ENCODE results near the gene CRB3. TPM values are rescaled to one million over a fixed set of nuclear protein-coding genes. Genes with fewer than 3 reads are reported as not detected.

CRB3 gene
- total and polyA plus RNA-seq, 2 experiments from 2014 or later = 11.8 to 44.4 TPM

GRCh38 chr19:6431891-6432290 is 32.2 kb upstream of the CRB3 start:
- Histone ChIP-seq H3K9me2 (ENCODE audit: insufficient read depth) (no peaks in the 10 kb centered on the region), H3K4me1 (ENCODE audit: insufficient read depth) (no peaks in the 10 kb centered on the region), H3K79me2 (replicated peaks; ENCODE audit: insufficient read depth) (no peaks in the 10 kb centered on the region), H4K20me1 (replicated peaks; ENCODE audit: insufficient read depth) (no peaks in the 10 kb centered on the region), H3K36me3 (ENCODE audit: insufficient read depth) (no peaks in the 10 kb centered on the region), H3F3A (replicated peaks; ENCODE audit: low read depth) (no peaks in the 10 kb centered on the region), H2AFZ (no peak overlapping the region), H3K27ac (ENCODE audit: low read depth) (no peak overlapping the region), H3K4me2 (no peak overlapping the region), H3K27me3 (ENCODE audit: insufficient read depth) (no peaks in the 10 kb centered on the region), H3K4me3 (no peak overlapping the region)
- Mint-ChIP-seq H3K4me3 (no peak overlapping the region), H3K27ac (no peak overlapping the region), H3K4me1 (no peaks in the 10 kb centered on the region), H3K36me3 (ENCODE audit: low read depth) (no peaks in the 10 kb centered on the region), H3K9me3 (no peaks in the 10 kb centered on the region; the same call in 2 of the 3 replicates), H3K27me3 (ENCODE audit: insufficient read depth, low read depth, poor library complexity) (peaks cover 3% of the 10 kb centered on the region)
- ATAC-seq (no peak), DNase-seq (ENCODE audit: low spot score) (no peak)
- TF ChIP-seq REST (IDR thresholded peaks at IDR 0.05; ENCODE audit: unreplicated experiment) = no peak
- no peak for TF ChIP-seq EZH2phosphoT487 (IDR thresholded peaks at IDR 0.05; ENCODE audit: unreplicated experiment)
- no peak for TF ChIP-seq NANOG (IDR thresholded peaks at IDR 0.05; ENCODE audit: borderline replicate concordance)
- TF ChIP-seq ZNF462 (CRISPR knock-in tag; IDR thresholded peaks at IDR 0.05) = no peak

All from GM23338 (cell line).